CD4-positive, alpha-beta T cell treated with Interleukin-21 for 1 hour (primary cell): ENCODE measurements around the gene PLOD1.
"Not testable (repeated sequence)": the region's sequence is repeated elsewhere in the genome, so short reads cannot be mapped to it uniquely, and the experiment has no call there.

ENCODE experiments used
- DNase-seq: peaks from one replicate; pipeline ENCODE4 v3.0.0-alpha.2; 2020

Gene PLOD1

GRCh38 chr1:11913291-11913690, 21.2 kb upstream of the PLOD1 start:
- DNase-seq, result no peak

- no peak for DNase-seq
Observed at GRCh38 chr1:11914024-11914423, 20.5 kb upstream of the PLOD1 start.

- no peak for DNase-seq
Observed at GRCh38 chr1:11918799-11919519, 15.6 kb upstream of the PLOD1 start.

- DNase-seq, result no peak
Observed at GRCh38 chr1:11919621-11920020, 14.9 kb upstream of the PLOD1 start.

- DNase-seq, result no peak
Observed at GRCh38 chr1:11920239-11920903, 14.1 kb upstream of the PLOD1 start.

- no peak for DNase-seq
Observed at GRCh38 chr1:11921022-11921421, 13.5 kb upstream of the PLOD1 start.

GRCh38 chr1:11923069-11923826, 11.3 kb upstream of the PLOD1 start:
- DNase-seq, result no peak

- DNase-seq, result no peak
Observed at GRCh38 chr1:11923827-11924113, 10.7 kb upstream of the PLOD1 start.

GRCh38 chr1:11924334-11925195, 10.0 kb upstream of the PLOD1 start:
- no peak for DNase-seq

- DNase-seq, result not testable (repeated sequence)
Observed at GRCh38 chr1:11925196-11925937, 9.2 kb upstream of the PLOD1 start.

GRCh38 chr1:11925938-11926292, 8.6 kb upstream of the PLOD1 start:
- DNase-seq, result no peak

GRCh38 chr1:11927866-11928592, 6.5 kb upstream of the PLOD1 start:
- no peak for DNase-seq

GRCh38 chr1:11929849-11930248, 4.7 kb upstream of the PLOD1 start:
- DNase-seq, result no peak

- DNase-seq, result no peak
Observed at GRCh38 chr1:11930571-11931445, 3.7 kb upstream of the PLOD1 start.

GRCh38 chr1:11931845-11932244, 2.7 kb upstream of the PLOD1 start:
- no peak for DNase-seq

- DNase-seq, result no peak
Observed at GRCh38 chr1:11935057-11935412, 518 bp downstream of the PLOD1 start.

- DNase-seq, result not testable (repeated sequence)
Observed at GRCh38 chr1:11935733-11936132, 1.2 kb downstream of the PLOD1 start.

GRCh38 chr1:11938722-11939526, 4.4 kb downstream of the PLOD1 start:
- DNase-seq, result no peak

GRCh38 chr1:11939794-11940193, 5.3 kb downstream of the PLOD1 start:
- not testable (repeated sequence) for DNase-seq
